ENCODE results near the gene IRGM.
"Not testable (repeated sequence)": the region's sequence is repeated elsewhere in the genome, so short reads cannot be mapped to it uniquely, and the experiment has no call there.

IRGM gene, protein sequence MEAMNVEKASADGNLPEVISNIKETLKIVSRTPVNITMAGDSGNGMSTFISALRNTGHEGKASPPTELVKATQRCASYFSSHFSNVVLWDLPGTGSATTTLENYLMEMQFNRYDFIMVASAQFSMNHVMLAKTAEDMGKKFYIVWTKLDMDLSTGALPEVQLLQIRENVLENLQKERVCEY

DNA sequence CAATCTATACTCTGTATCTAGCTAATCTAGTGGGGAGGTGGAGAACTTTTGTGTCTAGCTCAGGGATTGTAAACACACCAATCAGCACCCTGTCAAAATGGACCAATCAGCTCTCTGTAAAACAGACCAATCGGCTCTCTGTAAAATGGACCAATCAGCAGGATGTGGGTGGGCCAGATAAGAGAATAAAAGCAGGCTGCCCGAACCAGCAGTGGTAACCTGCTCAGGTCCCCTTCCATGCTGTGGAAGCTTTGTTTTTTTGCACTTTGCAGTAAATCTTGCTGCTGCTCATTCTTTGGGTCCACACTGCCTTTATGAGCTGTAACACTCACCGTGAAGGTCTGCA, at the start of gene IRGM:
TSS of gene IRGM (plus strand) at position 214 of the 346 bp plus-strand sequence. CDS start 1,603 bp downstream, outside the sequence.
- DNase-seq (ENCODE audit: low read depth): not testable (repeated sequence)

DNA sequence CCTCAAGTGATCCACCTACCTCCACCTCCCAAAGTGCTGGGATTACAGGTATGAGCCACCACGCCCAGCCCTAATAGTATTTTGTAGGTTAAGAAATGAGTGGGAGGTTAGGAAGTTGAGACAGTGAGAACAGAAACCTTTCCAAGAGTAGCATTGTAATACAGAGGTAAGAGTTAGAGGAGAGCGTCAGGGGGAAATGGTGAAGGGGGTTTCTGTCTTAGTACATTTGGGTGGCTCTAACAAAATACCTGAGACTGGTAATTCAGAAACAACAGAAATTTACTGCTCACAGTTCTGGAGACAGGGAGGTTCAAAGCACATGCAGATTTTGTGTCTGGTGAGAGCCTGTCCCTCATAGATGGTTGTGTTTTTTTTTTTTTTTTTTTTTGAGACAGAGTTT, 48.9 kb upstream of the IRGM start:
- no peak for DNase-seq (ENCODE audit: low read depth)

DNA sequence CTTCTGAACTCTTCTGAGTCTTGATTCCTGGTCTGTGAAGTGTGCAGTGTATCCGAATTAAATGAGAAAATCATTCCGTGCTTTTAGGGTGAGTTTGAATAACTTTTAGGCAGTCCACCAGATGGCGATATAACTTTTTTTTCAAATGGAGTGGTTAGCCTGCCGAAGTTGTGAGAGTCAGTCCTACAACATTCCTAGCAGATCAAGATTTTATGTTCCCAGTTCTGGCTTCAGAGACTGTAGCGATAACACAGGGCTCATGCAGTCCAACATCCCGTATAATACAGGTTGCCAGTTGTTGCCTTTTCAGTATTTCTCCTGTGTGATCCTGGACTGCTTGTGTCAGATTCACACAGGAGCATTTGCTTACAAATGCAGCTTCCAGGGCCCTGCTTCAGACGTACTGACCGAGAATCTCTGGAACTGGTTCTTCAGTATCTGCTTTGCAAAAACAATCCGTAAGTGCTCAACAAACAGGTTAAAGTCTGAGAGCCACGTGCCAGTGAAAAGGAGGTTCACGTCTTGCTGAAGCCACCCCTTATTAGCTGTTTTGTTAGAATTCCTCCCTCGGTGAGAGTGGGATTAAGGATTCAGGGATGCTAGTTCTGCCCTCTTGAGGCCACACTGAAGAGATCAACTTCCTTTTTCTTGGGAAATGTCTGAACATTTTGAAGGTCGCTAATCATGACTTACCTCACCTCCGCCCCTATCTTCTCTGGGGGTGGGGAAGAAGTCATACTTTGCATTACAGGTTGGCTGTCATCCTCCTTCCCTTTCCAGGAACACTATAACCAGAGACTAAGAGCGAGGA, 45.0 kb upstream of the IRGM start:
- DNase-seq (ENCODE audit: low read depth): no peak

DNA sequence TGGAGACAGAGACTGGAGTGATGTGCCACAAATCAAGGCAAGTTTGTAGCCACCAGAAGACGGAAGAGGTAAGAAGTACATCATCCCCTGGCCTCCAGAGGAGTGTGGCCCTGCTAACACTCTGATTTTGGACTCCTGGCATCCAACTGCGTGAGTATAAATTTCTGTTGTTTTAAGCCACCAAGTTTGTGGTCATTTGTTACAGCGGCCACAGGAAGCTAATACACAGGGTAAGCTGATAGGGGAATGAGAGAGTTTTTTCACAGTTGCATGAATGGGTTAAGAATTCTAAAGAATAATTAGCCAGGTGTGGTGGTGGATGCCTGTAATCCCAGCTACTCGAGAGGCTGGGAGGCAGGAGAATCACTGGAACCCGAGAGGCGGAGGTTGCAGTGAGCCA, 41.9 kb upstream of the IRGM start:
- no peak for DNase-seq (ENCODE audit: low read depth)

DNA sequence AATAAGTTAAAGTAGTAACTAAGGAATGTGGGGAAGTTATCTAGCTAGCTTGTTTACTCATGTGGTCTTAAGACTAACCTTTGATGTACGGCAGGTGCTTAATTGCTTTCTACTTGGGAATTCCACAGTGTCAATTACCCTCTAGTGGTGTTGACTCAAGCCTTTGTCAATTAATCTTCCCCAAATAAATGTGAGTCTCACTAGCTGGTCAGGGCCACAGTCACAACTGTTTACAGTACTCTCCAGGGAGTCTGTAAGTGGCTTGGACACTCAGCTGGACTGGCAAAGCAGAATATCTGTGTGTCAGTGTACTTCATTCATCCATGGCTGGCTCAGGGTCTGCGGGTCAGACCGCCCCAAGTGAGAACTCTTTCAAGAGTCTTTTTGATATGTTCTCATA, 37.0 kb upstream of the IRGM start:
- no peak for DNase-seq (ENCODE audit: low read depth)

DNA sequence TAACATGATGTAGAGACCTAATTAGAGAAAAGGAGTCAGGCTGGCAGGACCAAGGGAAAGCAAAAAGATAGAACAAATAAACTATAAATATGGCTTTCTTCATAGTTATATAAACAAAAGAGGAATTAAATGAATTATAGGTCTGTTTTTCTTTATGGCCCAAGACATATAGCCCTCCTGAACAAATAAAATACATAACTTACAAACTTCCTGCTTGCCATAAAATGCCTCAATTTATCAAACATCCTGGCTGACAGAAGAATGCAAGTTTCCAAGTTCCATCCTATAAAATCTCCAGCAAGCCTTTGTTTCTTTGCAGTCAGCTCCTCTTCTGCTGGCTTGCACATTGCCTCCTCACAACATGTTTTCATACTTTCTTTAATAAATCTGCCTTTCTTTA, 31.3 kb upstream of the IRGM start:
- DNase-seq (ENCODE audit: low read depth): no peak

DNA sequence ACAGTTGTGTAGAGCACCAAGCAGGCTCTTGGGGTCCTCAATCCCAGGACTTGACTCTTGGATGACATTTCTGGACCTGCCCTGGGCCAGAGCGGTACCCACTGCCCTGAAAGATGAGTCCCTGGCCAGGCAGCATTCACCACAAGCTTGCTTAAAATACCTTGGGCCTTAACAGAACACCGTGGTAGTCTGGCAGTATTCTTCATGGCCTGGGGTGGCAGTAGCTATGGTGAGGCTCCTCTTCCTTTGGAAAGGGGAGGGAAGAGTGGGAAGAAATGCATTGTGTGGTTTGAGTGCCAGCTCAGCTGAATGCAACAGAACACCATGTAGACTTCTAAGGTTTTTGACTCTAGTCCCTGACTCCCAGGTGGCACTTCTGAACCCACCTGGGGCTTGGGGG, 29.4 kb upstream of the IRGM start:
- no peak for DNase-seq (ENCODE audit: low read depth)

DNA sequence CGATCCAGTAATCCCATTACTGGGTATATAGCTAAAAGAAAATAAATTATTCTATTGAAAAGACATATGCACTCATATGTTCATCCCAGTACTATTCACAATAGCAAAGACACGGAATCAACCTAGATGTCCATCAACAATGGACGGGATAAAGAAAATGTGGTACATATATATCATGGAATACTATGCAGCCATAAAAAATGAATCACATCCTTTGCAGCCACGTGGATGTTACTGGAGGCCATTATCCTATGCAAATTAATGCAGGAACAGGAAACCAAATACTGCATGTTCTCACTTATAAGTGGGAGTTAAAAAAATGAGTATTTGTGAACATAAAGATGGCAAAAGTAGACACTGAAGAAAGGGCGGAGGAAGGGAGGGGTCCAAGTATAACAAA, 16.6 kb upstream of the IRGM start:
- DNase-seq (ENCODE audit: low read depth): no peak

DNA sequence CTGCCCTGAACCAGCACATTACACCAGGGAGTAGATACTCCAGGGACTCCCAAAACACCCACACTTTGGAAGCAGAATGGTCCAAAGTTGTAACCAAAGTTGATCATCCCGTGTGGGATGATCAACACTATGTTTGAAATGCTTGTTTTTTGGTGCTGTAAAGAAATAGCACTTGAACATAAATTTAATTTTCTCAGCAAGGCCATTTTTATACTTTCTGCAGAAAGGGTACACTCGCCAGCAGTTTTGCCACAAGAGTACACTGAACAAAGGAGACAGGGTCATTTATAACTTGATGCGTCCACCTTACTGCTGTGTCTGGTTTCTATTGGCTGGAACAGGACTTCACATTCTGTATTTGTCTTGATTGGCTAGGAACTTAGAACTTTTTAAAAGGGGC, 14.5 kb upstream of the IRGM start:
- not testable (repeated sequence) for DNase-seq (ENCODE audit: low read depth)

DNA sequence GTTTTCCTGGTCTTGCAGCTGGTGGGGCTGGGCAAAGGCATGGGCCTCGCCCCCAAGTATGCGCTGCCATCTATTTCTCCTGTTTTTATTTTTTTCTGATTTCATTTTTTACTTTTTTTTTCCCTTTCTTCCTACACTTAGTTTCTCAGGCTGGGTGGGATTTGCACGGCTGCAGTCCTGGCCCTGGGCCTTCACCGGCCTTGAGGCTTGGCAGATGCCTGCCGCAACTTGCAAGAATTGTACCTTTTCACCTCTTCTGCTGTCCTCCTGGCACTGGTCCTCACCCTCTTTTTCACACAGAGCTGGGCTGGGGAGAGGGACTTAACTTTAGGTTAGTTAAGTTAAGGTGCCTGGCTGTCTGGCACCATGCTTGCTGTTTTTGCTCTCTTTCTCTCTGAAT, 10.3 kb upstream of the IRGM start:
- no peak for DNase-seq (ENCODE audit: low read depth)

DNA sequence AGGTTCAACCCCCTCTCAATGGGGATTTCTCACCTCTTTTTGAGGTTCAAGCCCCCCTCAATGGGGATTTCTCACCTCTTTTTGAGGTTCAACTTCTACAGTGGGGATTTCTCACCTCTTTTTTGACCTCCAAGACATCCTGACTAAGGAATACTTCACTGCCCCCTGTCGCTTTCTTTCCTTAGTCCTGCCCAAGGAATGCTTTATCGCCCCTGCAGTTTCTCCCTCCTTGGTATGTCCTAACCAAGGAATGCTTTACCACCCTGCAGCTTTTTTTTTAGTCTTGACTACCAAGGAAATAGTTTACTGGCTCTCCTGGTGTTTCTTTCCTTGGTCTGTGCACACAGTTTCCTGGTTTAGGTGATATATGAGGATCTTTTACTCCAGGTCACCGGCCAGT, 9.6 kb upstream of the IRGM start:
- no peak for DNase-seq (ENCODE audit: low read depth)

DNA sequence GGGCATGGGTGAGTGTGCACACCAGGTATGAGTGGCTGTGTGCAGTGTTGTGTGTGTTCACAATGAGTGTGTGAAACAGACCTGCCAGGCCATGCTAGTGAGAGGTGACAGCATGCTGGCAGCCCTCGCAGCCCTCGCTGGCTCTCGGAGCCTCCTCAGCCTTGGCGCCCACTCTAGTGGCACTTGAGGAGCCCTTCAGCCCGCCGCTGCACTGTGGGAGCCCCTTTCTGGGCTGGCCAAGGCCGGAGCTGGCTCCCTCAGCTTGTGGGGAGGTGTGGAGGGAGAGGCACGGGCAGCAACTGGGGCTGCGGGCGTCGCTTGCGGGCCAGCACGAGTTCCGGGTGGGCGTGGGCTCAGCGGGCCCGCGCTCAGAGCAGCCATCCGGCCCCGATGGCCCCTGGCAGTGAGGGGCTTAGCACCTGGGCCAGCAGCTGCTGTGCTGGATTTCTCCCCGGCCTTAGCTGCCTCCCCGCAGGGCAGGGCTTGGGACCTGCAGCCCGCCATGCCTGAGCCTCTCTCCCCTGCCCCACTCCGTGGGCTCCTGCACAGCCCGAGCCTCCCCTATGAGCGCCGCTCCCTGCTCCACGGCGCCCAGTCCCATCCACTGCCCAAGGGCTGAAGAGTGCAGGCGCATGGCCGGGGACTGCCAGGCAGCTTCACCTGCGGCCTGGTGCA, 999 bp upstream of the IRGM start:
- DNase-seq (ENCODE audit: low read depth): not testable (repeated sequence)

DNA sequence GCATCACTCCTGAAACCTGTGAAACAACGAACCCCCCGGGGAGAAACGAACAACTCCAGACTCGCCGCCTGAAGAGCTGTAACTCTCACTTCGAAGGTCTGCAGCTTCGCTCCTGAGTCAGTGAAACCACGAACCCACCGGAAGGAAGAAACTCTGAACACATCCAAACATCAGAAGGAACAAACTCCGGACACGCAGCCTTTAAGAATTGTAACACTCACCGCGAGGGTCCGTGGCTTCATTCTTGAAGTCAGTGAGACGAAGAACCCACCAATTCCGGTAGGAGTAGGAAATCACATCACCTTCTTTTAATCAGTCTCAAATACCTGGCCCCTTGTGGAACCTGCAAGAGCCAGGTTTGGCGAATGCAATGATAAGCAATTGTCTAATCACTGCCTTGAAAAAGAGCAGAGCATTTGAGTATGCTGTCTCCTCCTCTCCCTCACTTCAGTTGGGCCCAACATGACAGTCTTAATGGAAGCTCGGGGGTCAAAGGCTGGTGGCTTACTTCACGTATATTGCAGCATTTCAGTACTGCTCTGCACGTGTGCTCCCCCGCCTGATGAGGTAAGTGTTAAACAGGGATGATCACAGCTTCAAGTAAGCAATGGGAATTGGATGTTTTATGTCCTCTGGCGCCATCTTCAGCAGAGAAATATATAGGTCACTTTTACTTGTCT, 473 bp downstream of the IRGM start:
- peak; percentile 70 for DNase-seq (ENCODE audit: low read depth)

DNA sequence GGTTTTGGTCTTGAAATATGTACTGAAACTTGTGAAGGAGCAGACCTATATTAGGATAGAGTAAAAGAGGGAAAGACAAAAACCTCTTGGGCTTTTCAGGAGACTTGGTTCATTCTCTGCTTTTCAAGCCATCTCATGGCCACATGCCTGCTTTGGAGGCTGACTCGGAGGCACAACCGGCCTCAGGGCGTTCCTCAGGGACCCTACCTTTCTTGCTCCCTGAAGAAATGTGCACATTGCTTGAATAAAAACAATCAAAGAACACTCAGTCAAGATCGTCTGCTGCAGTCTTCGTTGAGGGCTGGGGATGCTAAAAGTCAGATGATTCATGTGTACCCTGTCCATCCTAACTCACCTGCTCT, 994 bp downstream of the IRGM start:
- no peak for DNase-seq (ENCODE audit: low read depth)

DNA sequence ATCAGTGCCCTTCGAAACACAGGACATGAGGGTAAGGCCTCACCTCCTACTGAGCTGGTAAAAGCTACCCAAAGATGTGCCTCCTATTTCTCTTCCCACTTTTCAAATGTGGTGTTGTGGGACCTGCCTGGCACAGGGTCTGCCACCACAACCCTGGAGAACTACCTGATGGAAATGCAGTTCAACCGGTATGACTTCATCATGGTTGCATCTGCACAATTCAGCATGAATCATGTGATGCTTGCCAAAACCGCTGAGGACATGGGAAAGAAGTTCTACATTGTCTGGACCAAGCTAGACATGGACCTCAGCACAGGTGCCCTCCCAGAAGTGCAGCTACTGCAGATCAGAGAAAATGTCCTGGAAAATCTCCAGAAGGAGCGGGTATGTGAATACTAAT, 1.9 kb downstream of the IRGM start:
- DNase-seq (ENCODE audit: low read depth): no peak

DNA sequence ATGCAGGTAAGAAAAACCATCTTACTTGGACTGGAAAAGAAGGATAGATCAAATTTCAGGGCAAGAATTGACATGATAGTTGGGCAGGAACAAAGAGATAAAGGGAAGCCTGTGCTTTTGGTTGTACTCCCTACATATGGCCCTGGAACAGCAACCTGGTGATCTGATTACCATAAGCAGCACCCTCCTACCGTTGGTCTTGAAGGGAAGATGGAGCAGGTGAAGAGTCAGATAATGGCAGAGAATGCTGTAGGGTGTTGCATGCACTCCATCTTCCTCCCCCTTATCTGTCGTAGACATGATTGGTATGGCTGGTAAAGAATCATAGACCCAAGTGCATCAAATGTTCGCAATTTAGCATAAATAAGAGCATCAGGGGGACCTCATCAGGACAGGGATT, 4.7 kb downstream of the IRGM start:
- no peak for DNase-seq (ENCODE audit: low read depth)

DNA sequence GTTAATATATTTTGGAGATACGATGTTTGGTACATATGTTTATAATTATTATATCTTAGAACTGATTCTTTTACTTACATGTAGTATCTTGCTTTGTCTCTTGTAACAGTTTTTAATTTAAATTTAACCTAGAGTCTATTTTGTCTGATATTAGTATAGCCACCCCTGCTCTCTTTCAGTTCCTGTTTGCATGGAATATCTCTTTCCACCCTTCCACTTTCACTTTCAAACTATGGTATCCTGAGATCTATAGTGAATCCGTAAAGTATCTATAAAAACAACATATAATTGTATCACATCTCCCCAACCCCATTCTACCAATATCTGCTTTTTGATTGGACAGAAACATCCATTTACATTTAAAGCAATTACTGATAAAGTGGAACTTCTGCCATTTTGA, 7.2 kb downstream of the IRGM start:
- DNase-seq (ENCODE audit: low read depth): no peak

DNA sequence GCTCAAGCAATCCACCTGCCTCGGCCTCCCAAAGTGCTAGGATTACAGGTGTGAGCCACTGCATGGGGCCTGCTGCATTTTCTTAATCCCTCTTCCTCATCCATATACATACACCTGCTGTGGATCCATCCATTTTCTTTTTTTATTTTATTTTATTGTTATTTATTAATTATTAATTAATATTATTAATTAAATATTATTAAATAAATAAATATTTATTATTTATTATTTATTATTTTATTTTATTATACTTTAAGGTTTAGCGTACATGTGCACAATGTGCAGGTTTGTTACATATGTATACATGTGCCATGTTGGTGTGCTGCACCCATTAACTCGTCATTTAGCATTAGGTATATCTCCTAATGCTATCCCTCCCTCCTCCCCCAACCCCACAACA, 10.4 kb downstream of the IRGM start:
- DNase-seq (ENCODE audit: low read depth): not testable (repeated sequence)

DNA sequence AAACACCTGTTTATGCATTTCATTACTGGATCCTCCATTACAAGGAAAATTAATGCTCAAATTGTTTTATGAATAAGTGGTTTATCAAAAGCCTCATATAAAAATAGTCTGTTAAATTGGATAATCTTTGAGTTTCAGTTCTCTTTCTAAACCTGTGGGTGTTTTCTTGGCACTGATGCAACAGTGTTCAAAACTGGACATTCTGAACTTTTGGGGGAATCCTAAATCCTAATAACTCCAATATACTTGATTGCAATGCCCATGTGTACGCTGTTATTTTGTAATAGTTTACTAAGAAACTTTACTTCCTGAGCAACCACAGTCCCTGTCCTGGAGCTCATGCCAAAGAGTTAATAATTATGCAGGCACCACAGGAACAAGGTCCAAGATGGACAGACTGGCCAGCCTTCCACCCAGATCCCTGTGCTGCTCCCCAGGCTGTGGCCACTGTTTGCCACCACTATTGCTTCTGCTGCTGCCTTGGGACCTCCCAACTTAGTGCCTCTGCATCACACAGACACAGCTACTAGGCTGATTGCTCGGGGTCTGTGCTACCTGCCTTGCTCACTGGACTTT, 14.0 kb downstream of the IRGM start:
- DNase-seq (ENCODE audit: low read depth): no peak

DNA sequence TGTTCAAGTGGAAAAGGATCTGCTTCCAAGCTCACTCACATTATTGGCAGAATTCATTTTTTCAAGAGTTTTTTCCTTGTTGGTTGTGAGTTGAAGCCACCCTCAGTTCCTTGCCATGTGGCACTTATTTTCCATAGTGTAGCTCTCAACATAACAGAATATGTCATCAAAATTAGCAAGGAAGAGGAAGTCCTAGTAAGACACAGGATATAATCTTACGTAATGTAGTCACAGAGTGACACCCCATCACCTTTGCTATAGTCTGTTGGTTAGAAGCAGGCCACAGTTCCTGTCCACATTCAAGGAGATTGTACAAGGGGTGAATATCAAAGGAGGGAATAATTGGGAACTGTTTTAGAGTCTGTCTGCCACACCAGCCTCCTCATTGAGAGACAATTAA, 15.7 kb downstream of the IRGM start:
- no peak for DNase-seq (ENCODE audit: low read depth)

DNA sequence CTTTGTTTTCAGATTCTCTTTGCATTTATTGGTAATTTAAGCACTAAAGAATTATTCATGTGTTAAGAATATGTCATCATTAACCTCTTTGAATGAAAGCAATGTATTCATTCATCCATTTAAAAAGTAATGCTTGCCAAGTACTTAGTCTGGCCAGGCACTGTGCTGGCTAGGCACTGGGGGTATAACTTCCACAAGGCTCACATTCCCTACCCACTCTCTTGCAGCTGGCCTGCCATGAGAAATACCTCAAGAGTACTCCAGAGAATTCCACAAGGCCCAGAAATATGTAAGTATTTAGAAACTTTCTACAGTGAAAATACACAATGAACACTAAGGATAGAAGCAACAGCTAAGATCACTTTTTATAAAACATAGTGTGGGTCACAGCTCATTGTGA, 33.0 kb downstream of the IRGM start:
- no peak for DNase-seq (ENCODE audit: low read depth)
